GM12878 (cell line): ENCODE data around the gene H19. TPM values are rescaled to one million over a fixed set of nuclear protein-coding genes. Genes with fewer than 3 reads are reported as not detected.

ENCODE experiments used
- ATAC-seq: fragments of 200-7000 bp; cut with Tn5 transposase; 3 replicates; pipeline ENCODE4 v1.9.1; 2020; ENCODE audit warnings: mild to moderate bottlenecking, moderate library complexity
- BruUV-seq: library from RNA; stranded (reverse); fragments of 400-500 nt; replicated peaks from 2 replicates; lab custom pipeline; 2021; lab: Mats Ljungman, UMichigan
- CTCF ChIA-PET: fragments of 300-600 bp; sonication (Branson Sonifier 250); formaldehyde crosslinking; extraction: SDS; loops from one replicate; lab custom pipeline; 2021; ENCODE audit warnings: inconsistent platforms; lab: Yijun Ruan, JAX
- POLR2A ChIA-PET: fragments of 350-600 bp; formaldehyde crosslinking; extraction: SDS; loops from one replicate; lab custom pipeline; 2021; ENCODE audit warnings: inconsistent platforms; lab: Charles Lee
- RAD21 ChIA-PET: fragments of 300-600 bp; sonication (Branson Sonifier 250); formaldehyde crosslinking; loops from one replicate; lab custom pipeline; 2023; ENCODE audit warnings: antibody characterized with exemption; ENCODE audit not compliant: unreplicated experiment; lab: Charles Lee
- SMC1A ChIA-PET: fragments of 300-600 bp; sonication (Branson Sonifier 250); formaldehyde crosslinking; loops from one replicate; lab custom pipeline; 2023; ENCODE audit not compliant: unreplicated experiment, uncharacterized antibody; lab: Charles Lee
- DNase-seq: peaks from one replicate; pipeline ENCODE4 v3.0.0-alpha.2; 2011; ENCODE audit warnings: low read depth, low spot score
- FAIRE-seq: peaks from 3 replicates; lab custom pipeline; 2011; peaks lifted over from hg19 to GRCh38; lab: Jason Lieb, UNC
- H2AFZ ChIP-seq: 2 replicates; pipeline ENCODE4 v1.6.0; 2011; ENCODE audit warnings: low read depth, low read length, control low read depth; ENCODE audit not compliant: control insufficient read depth
- H3K27ac ChIP-seq: 2 replicates; pipeline ENCODE4 v1.5.1; 2011; ENCODE audit warnings: control low read depth; ENCODE audit not compliant: control insufficient read depth, insufficient read depth
- H3K27me3 ChIP-seq, 2 experiments: replicated peaks in 1 of 2; 2 replicates each; pipeline versions ENCODE4 v1.6.0 to v1.6.1; 2011; ENCODE audit warnings: low read length in 1 of 2; ENCODE audit not compliant: control insufficient read depth in 2 of 2, insufficient read depth in 2 of 2
- H3K36me3 ChIP-seq, 2 experiments: 2 replicates each; pipeline ENCODE4 v1.5.1; 2011; ENCODE audit warnings: low read length in 1 of 2; ENCODE audit not compliant: control insufficient read depth in 2 of 2, insufficient read depth in 2 of 2
- H3K4me1 ChIP-seq: 2 replicates; pipeline ENCODE4 v1.6.1; 2011; ENCODE audit warnings: mild to moderate bottlenecking, low read length, moderate library complexity, mixed read lengths; ENCODE audit not compliant: control insufficient read depth, insufficient read depth
- H3K4me2 ChIP-seq: 2 replicates; pipeline ENCODE4 v1.6.0; 2011; ENCODE audit warnings: control low read depth; ENCODE audit not compliant: control insufficient read depth, insufficient read depth
- H3K4me3 ChIP-seq: fragments of 200-600 bp; sonication (generic); 2 replicates; pipeline ENCODE4 v1.5.1; 2016
- H3K79me2 ChIP-seq: 2 replicates; pipeline ENCODE4 v1.6.0; 2011; ENCODE audit warnings: low read length; ENCODE audit not compliant: control insufficient read depth, insufficient read depth
- H3K9ac ChIP-seq: 2 replicates; pipeline ENCODE4 v1.8.0; 2011; ENCODE audit warnings: low read length, control low read depth, mixed read lengths; ENCODE audit not compliant: control insufficient read depth, insufficient read depth
- H3K9me3 ChIP-seq: replicated peaks from 3 replicates; pipeline ENCODE4 v1.5.1; 2011; ENCODE audit warnings: mild to moderate bottlenecking, low read length; ENCODE audit not compliant: control insufficient read depth, insufficient read depth
- H4K20me1 ChIP-seq: 2 replicates; pipeline ENCODE4 v1.6.0; 2011; ENCODE audit not compliant: control insufficient read depth, insufficient read depth
- BCL11A ChIP-seq: IDR thresholded peaks from 2 replicates; pipeline ENCODE4 v1.6.1; 2011; ENCODE audit warnings: low read depth, low read length
- DPF2 ChIP-seq: fragments of 450-650 bp; IDR thresholded peaks from 2 replicates; pipeline ENCODE4 v1.6.1; 2017; ENCODE audit warnings: mild to moderate bottlenecking
- HCFC1 ChIP-seq: fragments of 150-350 bp; IDR thresholded peaks from 2 replicates; pipeline ENCODE4 v1.6.1; 2014; ENCODE audit warnings: low read length
- PKNOX1 ChIP-seq: fragments of 450-650 bp; IDR thresholded peaks from 2 replicates; pipeline ENCODE4 v1.6.1; 2016; ENCODE audit warnings: mild to moderate bottlenecking
- POLR2AphosphoS2 ChIP-seq: IDR thresholded peaks from 2 replicates; pipeline ENCODE4 v1.6.1; 2011; ENCODE audit warnings: low read depth, mild to moderate bottlenecking, low read length, improper control_type of control experiment, moderate library complexity
- POLR2AphosphoS5 ChIP-seq: IDR thresholded peaks from 2 replicates; pipeline ENCODE4 v1.6.1; 2011; ENCODE audit warnings: mild to moderate bottlenecking, low read length, inconsistent platforms
- SMAD5 ChIP-seq: IDR thresholded peaks from 2 replicates; pipeline ENCODE4 v1.6.1; 2016; ENCODE audit warnings: antibody characterized with exemption, low read depth
- SMARCA5 ChIP-seq: fragments of 450-650 bp; IDR thresholded peaks from 2 replicates; pipeline ENCODE4 v1.6.1; 2017; ENCODE audit warnings: mild to moderate bottlenecking
- TCF12 ChIP-seq: IDR thresholded peaks from 2 replicates; pipeline ENCODE4 v1.6.1; 2011; ENCODE audit warnings: low read depth, mild to moderate bottlenecking, low read length
- TCF7 ChIP-seq: IDR thresholded peaks from 2 replicates; pipeline ENCODE4 v1.6.1; 2014; ENCODE audit warnings: antibody characterized with exemption, borderline replicate concordance
- WGBS: methylation state at CpG from one replicate; pipeline ENCODE4 v1.1.6; 2016; ENCODE audit warnings: low lambda C conversion rate; ENCODE audit not compliant: insufficient replicate concordance, insufficient coverage; ENCODE audit errors: missing lambda C conversion rate; 5-methylcytosine and 5-hydroxymethylcytosine counted together
- in situ Hi-C: fragments of 300-500 bp; cut with MboI; formaldehyde crosslinking; loops from 9 replicates; pipeline ENCODE4 v1.14.3; 2018; ENCODE audit warnings: mixed read lengths
- intact Hi-C: fragments of 100-400 bp; cut with micrococcal nuclease; formaldehyde crosslinking; loops from one replicate; pipeline ENCODE4 v1.14.2; 2022; ENCODE audit not compliant: unreplicated experiment
- polyA plus RNA-seq, 11 experiments: library from polyadenylated mRNA; depleted of rRNA in 4 of 11; unstranded in 6 of 11; stranded (reverse) in 5 of 11; fragments of >200 nt; fragmentation: Nextera tagmentation in 4 of 11; fragmentation: Illumina TruSeq in 1 of 11; extraction: Ambion mirVana in 4 of 11; extraction: Trizol in 1 of 11; gene quantifications; 1 replicate in 1 of 11; 2 replicates in 10 of 11; pipeline versions ENCODE4 v1.2.1 to v1.2.3, GENCODE V29; 2011 to 2016; ENCODE audit warnings: inconsistent platforms in 2 of 11, missing spikeins in 2 of 11, low read depth in 1 of 11
- total RNA-seq, 4 experiments: library from RNA; depleted of rRNA in 3 of 4; stranded (reverse); fragments of >200 nt in 3 of 4; fragmentation: Illumina TruSeq in 1 of 4; extraction: Trizol in 1 of 4; gene quantifications; 2 replicates each; pipeline versions ENCODE4 v1.2.1 to v1.2.3, GENCODE V29; 2013 to 2021

H19 gene
- total and polyA plus RNA-seq, 10 of the 15 experiments (the other 5 are each of a cell fraction or from before 2014, with no cell fraction given), result 0.04 to 1.2 (median 0.31) TPM; not detected in 6

- POLR2A ChIA-PET, result no interaction called here
- Histone ChIP-seq H3K4me2 (no peak overlapping the region), H3K4me3 (no peak overlapping the region), H4K20me1 (no peaks in the 10 kb centered on the region), H2AFZ (no peak overlapping the region), H3K79me2 (no peaks in the 10 kb centered on the region), H3K27me3 (no peaks in the 10 kb centered on the region), H3K4me1 (no peaks in the 10 kb centered on the region), H3K36me3 (no peaks in the 10 kb centered on the region), H3K9me3 (no peaks in the 10 kb centered on the region), H3K9ac (no peak overlapping the region), H3K27ac (no peak overlapping the region)
- in situ Hi-C loops, result no loop called here
- BruUV-seq, result no TSS peak
- RAD21 ChIA-PET, result no interaction called here
- no peak for DNase-seq
- FAIRE-seq, result no peak
- TF ChIP-seq TCF7 (no peak), DPF2 (no peak), TCF12 (no peak), PKNOX1 (no peak), POLR2AphosphoS2 (no peak), BCL11A (no peak), POLR2AphosphoS5 (no peak), HCFC1 (no peak)
- WGBS, result no CpG with 5 or more reads among the region's 10 CpGs
- intact Hi-C loops, result no loop called here
- no peak for ATAC-seq
- CTCF ChIA-PET, result no interaction called here
- SMC1A ChIA-PET, result no interaction called here
Observed at GRCh38 chr11:2031058-2031457, 33.4 kb upstream of the H19 start.

GRCh38 chr11:2027708-2028107 is 30.1 kb upstream of the H19 start:
- H3K9ac ChIP-seq, result no peak overlapping the region
- ChIA-PET RAD21 (no interaction called here), SMC1A (no interaction called here), POLR2A (no interaction called here), CTCF (interaction anchor here (1.5 kb wide), 1 partner anchor 11 kb away, joined by 3 read pairs; no protein-coding TSS in a partner anchor)
- no peak overlapping the region for H3K4me2 ChIP-seq
- no peak overlapping the region for H3K4me3 ChIP-seq
- H2AFZ ChIP-seq, result no peak overlapping the region
- DNase-seq (no peak), ATAC-seq (no peak), FAIRE-seq (no peak)
- no peaks in the 10 kb centered on the region for H3K9me3 ChIP-seq
- WGBS, result no CpG with 5 or more reads among the region's 15 CpGs
- no peak for TF ChIP-seq SMARCA5
- no peak for TF ChIP-seq SMAD5
- H4K20me1 ChIP-seq, result no peaks in the 10 kb centered on the region
- no peaks in the 10 kb centered on the region for H3K36me3 ChIP-seq
- in situ Hi-C loops (no loop called here), intact Hi-C loops (no loop called here)
- BruUV-seq, result no TSS peak
- no peak overlapping the region for H3K27ac ChIP-seq
- H3K27me3 ChIP-seq, result no peaks in the 10 kb centered on the region
- H3K79me2 ChIP-seq, result no peaks in the 10 kb centered on the region
- no peaks in the 10 kb centered on the region for H3K4me1 ChIP-seq
